ENCODE measurements around the gene RNF40. TPM values are rescaled to one million over a fixed set of nuclear protein-coding genes. Genes with fewer than 3 reads are reported as not detected.

RNF40 gene
- total RNA-seq, 1 donor from 2014 or later: 94.6 TPM

GRCh38 chr16:30793508-30794069, 31.5 kb downstream of the RNF40 start:
- DNase-seq (ENCODE audit: low read depth): no peak
- Mint-ChIP-seq H3K36me3 (ENCODE audit: low read depth, unreplicated experiment) (no peaks in the 10 kb centered on the region), H3K27me3 (ENCODE audit: low read depth, unreplicated experiment) (peaks cover 21% of the 10 kb centered on the region), H3K4me1 (ENCODE audit: low read depth, unreplicated experiment) (no peaks in the 10 kb centered on the region), H3K4me3 (ENCODE audit: unreplicated experiment) (no peak overlapping the region), H3K9me3 (ENCODE audit: unreplicated experiment) (no peaks in the 10 kb centered on the region), H3K27ac (ENCODE audit: unreplicated experiment) (no peak overlapping the region)
- H3K4me2 ChIP-seq (ENCODE audit: low read length): no peak overlapping the region
- FAIRE-seq: no peak
- H3K36me3 ChIP-seq (ENCODE audit: insufficient read depth, low read length): no peaks in the 10 kb centered on the region
- no peak overlapping the region for H3K4me3 ChIP-seq (ENCODE audit: insufficient read depth, low read depth, low read length)
- no peaks in the 10 kb centered on the region for H3K9me3 ChIP-seq (ENCODE audit: insufficient read depth, low read depth, low read length)
- no peaks in the 10 kb centered on the region for H4K20me1 ChIP-seq (ENCODE audit: insufficient read depth, low read length)
- H3K4me1 ChIP-seq (ENCODE audit: insufficient read depth, low read length): no peaks in the 10 kb centered on the region
- H2AFZ ChIP-seq (ENCODE audit: low read depth, low read length): no peak overlapping the region
- no peaks in the 10 kb centered on the region for H3K27me3 ChIP-seq (ENCODE audit: insufficient read depth, low read length)
- TF ChIP-seq CTCF (IDR thresholded peaks at IDR 0.05; ENCODE audit: insufficient read depth, low read depth, low read length) (no peak), EZH2 (IDR thresholded peaks at IDR 0.05; ENCODE audit: insufficient read depth, low read length) (no peak)
- H3K9ac ChIP-seq (ENCODE audit: low read length): no peak overlapping the region
- no peak overlapping the region for H3K27ac ChIP-seq (ENCODE audit: low read depth, low read length)
- no peaks in the 10 kb centered on the region for H3K79me2 ChIP-seq (ENCODE audit: insufficient read depth, low read length)

GRCh38 chr16:30794634-30795033, 32.5 kb downstream of the RNF40 start:
- H4K20me1 ChIP-seq (ENCODE audit: insufficient read depth, low read length): no peaks in the 10 kb centered on the region
- H3K4me2 ChIP-seq (ENCODE audit: low read length): no peak overlapping the region
- Mint-ChIP-seq H3K9me3 (ENCODE audit: unreplicated experiment) (no peaks in the 10 kb centered on the region), H3K4me3 (ENCODE audit: unreplicated experiment) (no peak overlapping the region), H3K36me3 (ENCODE audit: low read depth, unreplicated experiment) (no peaks in the 10 kb centered on the region), H3K4me1 (ENCODE audit: low read depth, unreplicated experiment) (no peaks in the 10 kb centered on the region), H3K27ac (ENCODE audit: unreplicated experiment) (peak overlapping the region; percentile 41), H3K27me3 (ENCODE audit: low read depth, unreplicated experiment) (peaks cover 21% of the 10 kb centered on the region)
- no peaks in the 10 kb centered on the region for H3K36me3 ChIP-seq (ENCODE audit: insufficient read depth, low read length)
- FAIRE-seq (no peak), DNase-seq (ENCODE audit: low read depth) (no peak)
- H3K9me3 ChIP-seq (ENCODE audit: insufficient read depth, low read depth, low read length): no peaks in the 10 kb centered on the region
- H3K9ac ChIP-seq (ENCODE audit: low read length): no peak overlapping the region
- no peak overlapping the region for H2AFZ ChIP-seq (ENCODE audit: low read depth, low read length)
- H3K4me1 ChIP-seq (ENCODE audit: insufficient read depth, low read length): no peaks in the 10 kb centered on the region
- H3K27me3 ChIP-seq (ENCODE audit: insufficient read depth, low read length): no peaks in the 10 kb centered on the region
- no peaks in the 10 kb centered on the region for H3K79me2 ChIP-seq (ENCODE audit: insufficient read depth, low read length)
- no peak overlapping the region for H3K4me3 ChIP-seq (ENCODE audit: insufficient read depth, low read depth, low read length)
- no peak overlapping the region for H3K27ac ChIP-seq (ENCODE audit: low read depth, low read length)
- TF ChIP-seq CTCF (IDR thresholded peaks at IDR 0.05; ENCODE audit: insufficient read depth, low read depth, low read length) (no peak), EZH2 (IDR thresholded peaks at IDR 0.05; ENCODE audit: insufficient read depth, low read length) (no peak)

- Histone ChIP-seq H3K36me3 (ENCODE audit: insufficient read depth, low read length) (no peaks in the 10 kb centered on the region), H2AFZ (ENCODE audit: low read depth, low read length) (no peak overlapping the region), H3K4me2 (ENCODE audit: low read length) (no peak overlapping the region), H3K27ac (ENCODE audit: low read depth, low read length) (no peak overlapping the region), H4K20me1 (ENCODE audit: insufficient read depth, low read length) (no peaks in the 10 kb centered on the region), H3K27me3 (ENCODE audit: insufficient read depth, low read length) (no peaks in the 10 kb centered on the region), H3K4me1 (ENCODE audit: insufficient read depth, low read length) (no peaks in the 10 kb centered on the region), H3K4me3 (ENCODE audit: insufficient read depth, low read depth, low read length) (no peak overlapping the region), H3K79me2 (ENCODE audit: insufficient read depth, low read length) (no peaks in the 10 kb centered on the region), H3K9ac (ENCODE audit: low read length) (no peak overlapping the region), H3K9me3 (ENCODE audit: insufficient read depth, low read depth, low read length) (no peaks in the 10 kb centered on the region)
- TF ChIP-seq CTCF (IDR thresholded peaks at IDR 0.05; ENCODE audit: insufficient read depth, low read depth, low read length) (no peak), EZH2 (IDR thresholded peaks at IDR 0.05; ENCODE audit: insufficient read depth, low read length) (no peak)
- H3K27me3 Mint-ChIP-seq (ENCODE audit: low read depth, unreplicated experiment): peaks cover 19% of the 10 kb centered on the region
- H3K36me3 Mint-ChIP-seq (ENCODE audit: low read depth, unreplicated experiment): no peaks in the 10 kb centered on the region
- no peaks in the 10 kb centered on the region for H3K9me3 Mint-ChIP-seq (ENCODE audit: unreplicated experiment)
- no peaks in the 10 kb centered on the region for H3K4me1 Mint-ChIP-seq (ENCODE audit: low read depth, unreplicated experiment)
- H3K4me3 Mint-ChIP-seq (ENCODE audit: unreplicated experiment): no peak overlapping the region
- no peak for DNase-seq (ENCODE audit: low read depth)
- H3K27ac Mint-ChIP-seq (ENCODE audit: unreplicated experiment): no peak overlapping the region
- no peak for FAIRE-seq
Measured at GRCh38 chr16:30797670-30798309, 35.7 kb downstream of the RNF40 start.
